ENCODE measurements around the gene GLI3. TPM values are rescaled to one million over a fixed set of nuclear protein-coding genes. Genes with fewer than 3 reads are reported as not detected.

GLI3 gene
- total and polyA plus RNA-seq, 2 of the 4 experiments (the other 2 are of a cell fraction), result 1.3 to 3.9 TPM

GRCh38 chr7:42068554-42069280 is 168.3 kb downstream of the GLI3 start:
- H2BK5ac ChIP-seq (ENCODE audit: low read depth, low read length, poor library complexity, severe bottlenecking), result no peak overlapping the region
- H3K14ac ChIP-seq (replicated peaks; ENCODE audit: low read depth, low read length), result no peak overlapping the region
- H3K23ac ChIP-seq (ENCODE audit: low read depth, low read length), result no peak overlapping the region
- H2AFZ ChIP-seq (replicated peaks; ENCODE audit: low read length, poor library complexity), result no peak overlapping the region
- DNase-seq (no peak), ATAC-seq (ENCODE audit: low read depth) (no peak)
- intact Hi-C loops (cut with micrococcal nuclease) (no loop called here), dilution Hi-C loops (cut with HindIII; ENCODE audit: low sequenced_read_pairs, unreplicated experiment) (no loop called here), in situ Hi-C loops (cut with MboI; ENCODE audit: low sequenced_read_pairs) (no loop called here)
- peaks cover 1% of the 10 kb centered on the region; the same call in 1 of the 2 replicates for H3K36me3 ChIP-seq (ENCODE audit: control insufficient read depth, insufficient read depth, low read length)
- 0 out of 4 replicates have a peak, but pooled peaks cover 3 to 11% of the 10 kb centered on the region in 2 experiments for H3K79me1 ChIP-seq (ENCODE audit: low read depth in 1 of 2, low read length in 2 of 2)
- H3K4me3 ChIP-seq (ENCODE audit: insufficient read depth, low read depth, low read length), result no peak overlapping the region
- no peak overlapping the region for H2BK120ac ChIP-seq (ENCODE audit: low read depth, low read length)
- no peak overlapping the region for H3K4me2 ChIP-seq (ENCODE audit: low read depth, low read length)
- no peak overlapping the region for H4K5ac ChIP-seq (ENCODE audit: low read depth, low read length)
- H2BK15ac ChIP-seq (ENCODE audit: low read depth, low read length), result no peak overlapping the region
- ChIA-PET CTCF (no interaction called here), POLR2A (ENCODE audit: unreplicated experiment) (no interaction called here)
- no peak overlapping the region for H2AK5ac ChIP-seq (ENCODE audit: low read depth, low read length)
- H4K20me1 ChIP-seq (ENCODE audit: insufficient read depth, low read length), result 0 out of 2 replicates have a peak, but pooled peaks cover 4% of the 10 kb centered on the region
- no peak overlapping the region for H3K56ac ChIP-seq (ENCODE audit: extremely low read depth, insufficient read depth, low read length)
- no TSS peak for BruUV-seq (replicated peaks)
- TF ChIP-seq RFX5 (IDR thresholded peaks at IDR 0.05; ENCODE audit: low read depth, low read length), result no peak
- no peak for TF ChIP-seq RCOR1 (IDR thresholded peaks at IDR 0.05; ENCODE audit: insufficient replicate concordance, low read length)
- TF ChIP-seq ELK1 (IDR thresholded peaks at IDR 0.05; ENCODE audit: borderline replicate concordance, low read depth, low read length), result no peak
- no peak for TF ChIP-seq MAFK (IDR thresholded peaks at IDR 0.05; ENCODE audit: low read depth, low read length)
- TF ChIP-seq USF2 (IDR thresholded peaks at IDR 0.05; ENCODE audit: low read depth, low read length), result no peak
- peaks cover 4% of the 10 kb centered on the region for H3K4me1 ChIP-seq (ENCODE audit: control insufficient read depth, insufficient read depth, low read length)
- no peak overlapping the region for H2AK9ac ChIP-seq (replicated peaks; ENCODE audit: low read depth, low read length, poor library complexity)
- H3K27ac ChIP-seq (ENCODE audit: insufficient read depth, low read length), result no peak overlapping the region
- no peak overlapping the region for H2BK20ac ChIP-seq (ENCODE audit: low read depth, low read length)
- H4K91ac ChIP-seq (ENCODE audit: insufficient read depth, low read depth, low read length), result no peak overlapping the region
- H3K4ac ChIP-seq (ENCODE audit: low read depth, low read length), result no peak overlapping the region
- no peak overlapping the region for H3K9ac ChIP-seq (ENCODE audit: low read depth, low read length)
- H3K27me3 ChIP-seq (ENCODE audit: control insufficient read depth, insufficient read depth, low read length), result no peaks in the 10 kb centered on the region
- no peak overlapping the region for H3K18ac ChIP-seq (ENCODE audit: low read depth, low read length)
- WGBS, 2 experiments (ENCODE audit: extremely low coverage in 2 of 2, insufficient read length in 1 of 2), result no CpG with 5 or more reads among the region's 11 CpGs
- no peaks in the 10 kb centered on the region for H3K9me3 ChIP-seq (ENCODE audit: control insufficient read depth, insufficient read depth, low read length)
- no peak overlapping the region for H4K8ac ChIP-seq (ENCODE audit: low read depth in 2 of 2, low read length in 2 of 2)
- no peaks in the 10 kb centered on the region for H3K9me1 ChIP-seq (ENCODE audit: insufficient read depth, low read length)

All from IMR-90 (cell line).